ENCODE measurements around the gene TMEM183A. TPM values are rescaled to one million over a fixed set of nuclear protein-coding genes. Genes with fewer than 3 reads are reported as not detected.

The TMEM183A gene
- total and polyA plus RNA-seq, 9 of the 15 experiments (the other 6 are each of a cell fraction or from before 2014, with no cell fraction given), result 23.4 to 190 (median 124) TPM

- TF ChIP-seq MGA (IDR thresholded peaks at IDR 0.05), result peak; percentile 100
- no peak for TF ChIP-seq MCM2 (IDR thresholded peaks at IDR 0.05; ENCODE audit: low read depth)
- peak; percentile 84; the same call in 1 of the 2 replicates for TF ChIP-seq FOXO4 (CRISPR knock-in tag; IDR thresholded peaks at IDR 0.05)
- TF ChIP-seq GABPA (tag; conservative IDR thresholded peaks at IDR 0.05; ENCODE audit: low read depth), result peak; percentile 53; the same call in 1 of the 2 replicates
- TF ChIP-seq BHLHE40 (IDR thresholded peaks at IDR 0.05; ENCODE audit: low read length), result peak; percentile 99
- TF ChIP-seq TGIF2 (CRISPR knock-in tag; IDR thresholded peaks at IDR 0.05), result no peak
- TF ChIP-seq ARID4B (CRISPR knock-in tag; IDR thresholded peaks at IDR 0.05), result peak; percentile 92
- no peak for TF ChIP-seq SPI1 (IDR thresholded peaks at IDR 0.05; ENCODE audit: borderline replicate concordance, low read depth, low read length)
- TF ChIP-seq LARP7 (IDR thresholded peaks at IDR 0.05), result 0 out of 2 replicates have a peak, but pooled peaks have one; percentile 70
- TF ChIP-seq TAF7 (tag; IDR thresholded peaks at IDR 0.05), result peak; percentile 58
Measured at GRCh38 chr1:203026031-203026665, 19.0 kb downstream of the TMEM183A start, which contains the start of gene PPFIA4 (continued).
